WTC11 (cell line): ENCODE data around the gene ISLR. TPM values are rescaled to one million over a fixed set of nuclear protein-coding genes. Genes with fewer than 3 reads are reported as not detected.

Experiments used
- ATAC-seq: fragments of 200-7000 bp; cut with Tn5 transposase; 2 replicates; pipeline ENCODE4 v1.10.0; 2021; ENCODE audit warnings: mild to moderate bottlenecking, moderate library complexity
- CTCF ChIA-PET: fragments of 300-600 bp; sonication (Branson Sonifier 250); formaldehyde crosslinking; loops from one replicate; lab custom pipeline; 2021; ENCODE audit warnings: antibody characterized with exemption; lab: Charles Lee
- POLR2A ChIA-PET: fragments of 350-600 bp; sonication (Branson Sonifier 250); formaldehyde crosslinking; loops from one replicate; lab custom pipeline; 2021; ENCODE audit warnings: antibody characterized with exemption; lab: Charles Lee
- DNase-seq: peaks from one replicate; pipeline ENCODE4 v3.0.0; 2021; ENCODE audit warnings: low spot score
- H3K27ac Mint-ChIP-seq: 2 replicates; pipeline ENCODE4 v1.8.0; 2021; ENCODE audit warnings: mixed read lengths
- H3K27me3 Mint-ChIP-seq: 2 replicates; pipeline ENCODE4 v1.8.0; 2021; ENCODE audit warnings: low read depth, mild to moderate bottlenecking, moderate library complexity, mixed read lengths
- H3K36me3 Mint-ChIP-seq: 2 replicates; pipeline ENCODE4 v1.8.0; 2021; ENCODE audit warnings: mixed read lengths
- H3K4me1 Mint-ChIP-seq: 2 replicates; pipeline ENCODE4 v1.8.0; 2022; ENCODE audit warnings: mixed read lengths
- H3K4me3 Mint-ChIP-seq: 2 replicates; pipeline ENCODE4 v1.8.0; 2021; ENCODE audit warnings: mild to moderate bottlenecking, moderate library complexity, mixed read lengths
- H3K9me3 Mint-ChIP-seq: 2 replicates; pipeline ENCODE4 v1.8.0; 2021; ENCODE audit warnings: mixed read lengths
- ATF6 ChIP-seq: sonication (generic); formaldehyde crosslinking; IDR thresholded peaks from 2 replicates; pipeline ENCODE4 v1.8.1; 2023; ENCODE audit warnings: mild to moderate bottlenecking, missing genetic modification reagents
- E2F1 ChIP-seq: sonication (generic); formaldehyde crosslinking; IDR thresholded peaks from 2 replicates; pipeline ENCODE4 v1.8.0; 2022; ENCODE audit warnings: mild to moderate bottlenecking, missing genetic modification reagents
- FOXK1 ChIP-seq: sonication (generic); formaldehyde crosslinking; IDR thresholded peaks from 2 replicates; pipeline ENCODE4 v1.8.0; 2022; ENCODE audit warnings: mild to moderate bottlenecking, moderate library complexity, missing genetic modification reagents
- GRHL2 ChIP-seq: fragments of 250-450 bp; sonication (Bioruptor Pico); IDR thresholded peaks from 2 replicates; pipeline ENCODE4 v1.8.0; 2022; ENCODE audit warnings: mild to moderate bottlenecking, moderate library complexity; ENCODE audit not compliant: insufficient replicate concordance, severe bottlenecking
- HMGXB4 ChIP-seq: sonication (generic); formaldehyde crosslinking; IDR thresholded peaks from 2 replicates; pipeline ENCODE4 v1.8.1; 2023; ENCODE audit warnings: mild to moderate bottlenecking, moderate library complexity, missing genetic modification reagents
- JUN ChIP-seq: sonication (generic); formaldehyde crosslinking; IDR thresholded peaks from 2 replicates; pipeline ENCODE4 v1.8.0; 2023; ENCODE audit warnings: mild to moderate bottlenecking, missing genetic modification reagents
- MLX ChIP-seq: sonication (generic); formaldehyde crosslinking; IDR thresholded peaks from 2 replicates; pipeline ENCODE4 v1.8.1; 2023; ENCODE audit warnings: mild to moderate bottlenecking, missing genetic modification reagents, moderate library complexity
- NFE2L1 ChIP-seq: sonication (generic); formaldehyde crosslinking; IDR thresholded peaks from 2 replicates; pipeline ENCODE4 v1.8.1; 2023; ENCODE audit warnings: missing genetic modification reagents
- NFYB ChIP-seq: sonication (generic); formaldehyde crosslinking; conservative IDR thresholded peaks from 2 replicates; pipeline ENCODE4 v1.8.0; 2022; ENCODE audit warnings: low read depth, missing genetic modification reagents
- PREB ChIP-seq: sonication (generic); formaldehyde crosslinking; IDR thresholded peaks from 2 replicates; pipeline ENCODE4 v1.8.1; 2022; ENCODE audit warnings: mild to moderate bottlenecking, missing genetic modification reagents, moderate library complexity, borderline replicate concordance
- STAT6 ChIP-seq: sonication (generic); formaldehyde crosslinking; conservative IDR thresholded peaks from 2 replicates; pipeline ENCODE4 v1.8.1; 2023; ENCODE audit warnings: mild to moderate bottlenecking, low read depth, missing genetic modification reagents, moderate library complexity
- USF2 ChIP-seq: sonication (generic); formaldehyde crosslinking; IDR thresholded peaks from 2 replicates; pipeline ENCODE4 v1.8.1; 2023; ENCODE audit warnings: mild to moderate bottlenecking, missing genetic modification reagents, moderate library complexity
- ZNF423 ChIP-seq: fragments of 250-450 bp; sonication (Bioruptor Pico); IDR thresholded peaks from 2 replicates; pipeline ENCODE4 v2.1.2; 2022; ENCODE audit warnings: mild to moderate bottlenecking, moderate library complexity
- total RNA-seq: library from RNA; stranded (reverse); gene quantifications from 3 replicates; pipeline ENCODE4 v1.2.3, GENCODE V29; 2021

ISLR gene
- total RNA-seq, 1 experiment from 2014 or later = 0.63 TPM

GRCh38 chr15:74199297-74199652 is 25.8 kb downstream of the ISLR start:
- peaks cover 3% of the 10 kb centered on the region; the same call in 1 of the 2 replicates for H3K36me3 Mint-ChIP-seq
- H3K4me3 Mint-ChIP-seq = no peak overlapping the region
- H3K4me1 Mint-ChIP-seq = peaks cover 47% of the 10 kb centered on the region
- TF ChIP-seq E2F1 = no peak
- H3K27ac Mint-ChIP-seq = no peak overlapping the region
- ATAC-seq (no peak), DNase-seq (no peak)
- ChIA-PET CTCF (interaction anchor here (1.2 to 5.7 kb wide), 3 partner anchors 10 to 151 kb away, joined by 3 to 78 read pairs (median 5); no protein-coding TSS in a partner anchor), POLR2A (interaction anchor here (0.7 kb wide), 1 partner anchor 24 kb away, joined by 3 read pairs; no protein-coding TSS in a partner anchor)
- H3K9me3 Mint-ChIP-seq = no peaks in the 10 kb centered on the region
- H3K27me3 Mint-ChIP-seq = peaks cover 4% of the 10 kb centered on the region

GRCh38 chr15:74200412-74200815 is 26.9 kb downstream of the ISLR start:
- DNase-seq (no peak), ATAC-seq (no peak)
- Mint-ChIP-seq H3K36me3 (0 out of 2 replicates have a peak, but pooled peaks cover 3% of the 10 kb centered on the region), H3K4me3 (no peak overlapping the region), H3K4me1 (peaks cover 58% of the 10 kb centered on the region)
- CTCF ChIA-PET = interaction anchor here (5.7 kb wide), 1 partner anchor 109 kb away, joined by 78 read pairs; no protein-coding TSS in a partner anchor
- POLR2A ChIA-PET = interaction anchor here (0.6 to 0.7 kb wide), 2 partner anchors 16 to 58 kb away, joined by 3 to 4 read pairs; no protein-coding TSS in a partner anchor
- no peak for TF ChIP-seq FOXK1 (CRISPR knock-in tag)
- no peak for TF ChIP-seq USF2 (CRISPR knock-in tag)
- no peak for TF ChIP-seq PREB
- TF ChIP-seq, all 79 proteins: peak for 0
- Mint-ChIP-seq H3K9me3 (no peaks in the 10 kb centered on the region), H3K27ac (no peak overlapping the region), H3K27me3 (peaks cover 14% of the 10 kb centered on the region)

GRCh38 chr15:74200871-74201419 is 27.4 kb downstream of the ISLR start:
- H3K27ac Mint-ChIP-seq = no peak overlapping the region
- DNase-seq (no peak), ATAC-seq (no peak)
- H3K4me1 Mint-ChIP-seq = peaks cover 60% of the 10 kb centered on the region
- no peaks in the 10 kb centered on the region for H3K9me3 Mint-ChIP-seq
- CTCF ChIA-PET = interaction anchor here (5.7 kb wide), 1 partner anchor 109 kb away, joined by 78 read pairs; no protein-coding TSS in a partner anchor
- peaks cover 14% of the 10 kb centered on the region for H3K27me3 Mint-ChIP-seq
- H3K36me3 Mint-ChIP-seq = 0 out of 2 replicates have a peak, but pooled peaks cover 3% of the 10 kb centered on the region
- H3K4me3 Mint-ChIP-seq = peak overlapping the region; percentile 39
- POLR2A ChIA-PET = interaction anchor here (0.6 kb wide), 1 partner anchor 58 kb away, joined by 4 read pairs; no protein-coding TSS in a partner anchor
- TF ChIP-seq JUN (CRISPR knock-in tag) = no peak
- no peak for TF ChIP-seq FOXK1 (CRISPR knock-in tag)
- no peak for TF ChIP-seq GRHL2 (CRISPR knock-in tag)
- TF ChIP-seq ATF6 = no peak
- TF ChIP-seq HMGXB4 (CRISPR knock-in tag) = no peak
- TF ChIP-seq NFE2L1 (CRISPR knock-in tag) = no peak
- TF ChIP-seq NFYB (CRISPR knock-in tag) = no peak
- TF ChIP-seq ZNF423 (CRISPR knock-in tag) = no peak
- no peak for TF ChIP-seq E2F1
- TF ChIP-seq MLX (CRISPR knock-in tag) = no peak
- no peak for TF ChIP-seq STAT6
